ENCODE data around the gene EFL1. TPM values are rescaled to one million over a fixed set of nuclear protein-coding genes. Genes with fewer than 3 reads are reported as not detected.

EFL1 gene
- total and polyA plus RNA-seq, 2 of the 8 experiments (the other 6 are each of a cell fraction or from before 2014, with no cell fraction given) = 10.8 to 31.5 TPM

- TF ChIP-seq SP4 (IDR thresholded peaks at IDR 0.05; ENCODE audit: low read length) = no peak
- TF ChIP-seq SIN3A (conservative IDR thresholded peaks at IDR 0.05 in 1 of 2, IDR thresholded peaks at IDR 0.05 in 1 of 2; ENCODE audit: low read depth in 1 of 2, low read length in 2 of 2) = no peak
- no peak for TF ChIP-seq E2F6 (IDR thresholded peaks at IDR 0.05)
- TF ChIP-seq JUN (IDR thresholded peaks at IDR 0.05; ENCODE audit: low read depth, low read length) = no peak
- no peak for TF ChIP-seq NRF1 (IDR thresholded peaks at IDR 0.05; ENCODE audit: low read depth, low read length)
- TF ChIP-seq EP300 (IDR thresholded peaks at IDR 0.05; ENCODE audit: borderline replicate concordance in 1 of 2, low read depth in 2 of 2, low read length in 2 of 2) = no peak
- TF ChIP-seq JUND (IDR thresholded peaks at IDR 0.05; ENCODE audit: low read length) = no peak
- TF ChIP-seq RBBP5 (IDR thresholded peaks at IDR 0.05; ENCODE audit: borderline replicate concordance, low read depth, low read length) = no peak
- no peak for TF ChIP-seq ASH2L (IDR thresholded peaks at IDR 0.05; ENCODE audit: low read length)
- TF ChIP-seq CEBPB (IDR thresholded peaks at IDR 0.05; ENCODE audit: low read depth, low read length) = no peak
These were observed 116.0 kb downstream of the EFL1 start (continued) for GRCh38 chr15:82146576-82146975.
